Right atrium auricular region (tissue), 2 donors: ENCODE data around the gene NQO1. TPM values are rescaled to one million over a fixed set of nuclear protein-coding genes. Genes with fewer than 3 reads are reported as not detected.

Source experiments
- DNase-seq: peaks from one replicate; pipeline ENCODE4 v3.0.0-alpha.2; 2019; ENCODE audit warnings: low spot score
- H3K27ac ChIP-seq, 2 donors: fragments of 200-600 bp; sonication (generic); 1 replicate in 1 of 2; 2 replicates in 1 of 2; pipeline ENCODE4 v1.5.1; 2016 to 2019
- H3K27me3 ChIP-seq, 2 donors: fragments of 200-600 bp; sonication (generic); one replicate each; pipeline versions ENCODE4 v1.5.1 to v1.6.0; 2017 to 2019
- H3K36me3 ChIP-seq: fragments of 200-600 bp; sonication (generic); one replicate; pipeline ENCODE4 v1.5.1; 2016
- H3K4me1 ChIP-seq, 2 donors: fragments of 200-600 bp; sonication (generic); one replicate each; pipeline versions ENCODE4 v1.5.1 to v1.6.0; 2017 to 2019
- H3K4me3 ChIP-seq, 2 donors: fragments of 200-600 bp; sonication (generic); 1 replicate in 1 of 2; 2 replicates in 1 of 2; pipeline ENCODE4 v1.5.1; 2017 to 2019; ENCODE audit warnings: mild to moderate bottlenecking in 1 of 2, moderate library complexity in 1 of 2
- H3K9me3 ChIP-seq, 2 donors: fragments of 200-600 bp; sonication (generic); one replicate each; pipeline ENCODE4 v1.5.1; 2019
- CTCF ChIP-seq, 2 donors: fragments of 200-600 bp; sonication (generic); IDR thresholded peaks; one replicate each; pipeline ENCODE4 v1.5.1; 2019; ENCODE audit warnings: antibody characterized with exemption in 2 of 2
- total RNA-seq, 2 donors: library from RNA; depleted of rRNA; stranded (reverse); fragments of >200 nt; gene quantifications; one replicate each; pipeline ENCODE4 v1.1.0, GENCODE V29; 2016

Gene NQO1
- total RNA-seq, 2 donors from 2014 or later, result 41.8 to 62.9 TPM

- Histone ChIP-seq H3K27ac (no peak overlapping the region), H3K9me3 (no peaks in the 10 kb centered on the region), H3K27me3 (no peaks in the 10 kb centered on the region), H3K4me1 (no peaks in the 10 kb centered on the region), H3K36me3 (peaks cover 30% of the 10 kb centered on the region), H3K4me3 (no peak overlapping the region)
- DNase-seq, result no peak
- TF ChIP-seq CTCF (IDR thresholded peaks at IDR 0.05), result no peak
Measured at GRCh38 chr16:69698404-69698803, 28.0 kb downstream of the NQO1 start.

- DNase-seq, result no peak
- Histone ChIP-seq H3K27ac (no peak overlapping the region), H3K4me1 (no peaks in the 10 kb centered on the region), H3K27me3 (no peaks in the 10 kb centered on the region), H3K9me3 (no peaks in the 10 kb centered on the region), H3K36me3 (peaks cover 55% of the 10 kb centered on the region), H3K4me3 (no peak overlapping the region)
- no peak for TF ChIP-seq CTCF (IDR thresholded peaks at IDR 0.05)
Measured at GRCh38 chr16:69693916-69694315, 32.4 kb downstream of the NQO1 start.

GRCh38 chr16:69691980-69692911, 34.1 kb downstream of the NQO1 start:
- TF ChIP-seq CTCF (IDR thresholded peaks at IDR 0.05), result no peak
- H3K4me1 ChIP-seq, result no peaks in the 10 kb centered on the region
- H3K27me3 ChIP-seq, result no peaks in the 10 kb centered on the region
- no peak overlapping the region for H3K27ac ChIP-seq
- no peaks in the 10 kb centered on the region for H3K9me3 ChIP-seq
- no peak overlapping the region for H3K4me3 ChIP-seq
- H3K36me3 ChIP-seq, result peaks cover 56% of the 10 kb centered on the region
- DNase-seq, result no peak

- Histone ChIP-seq H3K27me3 (no peaks in the 10 kb centered on the region), H3K36me3 (peaks cover 46% of the 10 kb centered on the region), H3K4me1 (no peaks in the 10 kb centered on the region)
Measured at GRCh38 chr16:69688589-69688988, 37.8 kb downstream of the NQO1 start.

GRCh38 chr16:69680358-69680757, 46.0 kb downstream of the NQO1 start:
- no peaks in the 10 kb centered on the region for H3K4me1 ChIP-seq
- peaks cover 64% of the 10 kb centered on the region for H3K36me3 ChIP-seq
- no peaks in the 10 kb centered on the region for H3K27me3 ChIP-seq
- H3K27ac ChIP-seq, result no peak overlapping the region
- no peak overlapping the region for H3K4me3 ChIP-seq
- no peak for DNase-seq
- no peak for TF ChIP-seq CTCF (IDR thresholded peaks at IDR 0.05)
- no peaks in the 10 kb centered on the region for H3K9me3 ChIP-seq

More at GRCh38 chr16:69688589-69688988, 37.8 kb downstream of the NQO1 start:
- H3K4me3 ChIP-seq, result no peak overlapping the region
- no peaks in the 10 kb centered on the region for H3K9me3 ChIP-seq
- DNase-seq, result no peak
- TF ChIP-seq CTCF (IDR thresholded peaks at IDR 0.05), result no peak
- no peak overlapping the region for H3K27ac ChIP-seq
